Right atrium auricular region (tissue), 2 donors: ENCODE results near the gene PITPNM3. TPM values are rescaled to one million over a fixed set of nuclear protein-coding genes. Genes with fewer than 3 reads are reported as not detected.

Source experiments
- DNase-seq: peaks from one replicate; pipeline ENCODE4 v3.0.0-alpha.2; 2019; ENCODE audit warnings: low spot score
- H3K27ac ChIP-seq, 2 donors: fragments of 200-600 bp; sonication (generic); 1 replicate in 1 of 2; 2 replicates in 1 of 2; pipeline ENCODE4 v1.5.1; 2016 to 2019
- H3K27me3 ChIP-seq, 2 donors: fragments of 200-600 bp; sonication (generic); one replicate each; pipeline versions ENCODE4 v1.5.1 to v1.6.0; 2017 to 2019
- H3K36me3 ChIP-seq: fragments of 200-600 bp; sonication (generic); one replicate; pipeline ENCODE4 v1.5.1; 2016
- H3K4me1 ChIP-seq, 2 donors: fragments of 200-600 bp; sonication (generic); one replicate each; pipeline versions ENCODE4 v1.5.1 to v1.6.0; 2017 to 2019
- H3K4me3 ChIP-seq, 2 donors: fragments of 200-600 bp; sonication (generic); 1 replicate in 1 of 2; 2 replicates in 1 of 2; pipeline ENCODE4 v1.5.1; 2017 to 2019; ENCODE audit warnings: mild to moderate bottlenecking in 1 of 2, moderate library complexity in 1 of 2
- H3K9me3 ChIP-seq, 2 donors: fragments of 200-600 bp; sonication (generic); one replicate each; pipeline ENCODE4 v1.5.1; 2019
- CTCF ChIP-seq, 2 donors: fragments of 200-600 bp; sonication (generic); IDR thresholded peaks; one replicate each; pipeline ENCODE4 v1.5.1; 2019; ENCODE audit warnings: antibody characterized with exemption in 2 of 2
- total RNA-seq, 2 donors: library from RNA; depleted of rRNA; stranded (reverse); fragments of >200 nt; gene quantifications; one replicate each; pipeline ENCODE4 v1.1.0, GENCODE V29; 2016

The PITPNM3 gene
- total RNA-seq, 2 donors from 2014 or later, result 0.56 to 1.2 TPM

- no peak overlapping the region for H3K27ac ChIP-seq
- H3K27me3 ChIP-seq, result no peaks in the 10 kb centered on the region
- TF ChIP-seq CTCF (IDR thresholded peaks at IDR 0.05), result no peak
- no peak for DNase-seq
- no peaks in the 10 kb centered on the region for H3K4me1 ChIP-seq
- no peaks in the 10 kb centered on the region for H3K36me3 ChIP-seq
- H3K9me3 ChIP-seq, result peaks cover 0 to 8% of the 10 kb centered on the region in 2 donors
- H3K4me3 ChIP-seq, result no peak overlapping the region
Measured at GRCh38 chr17:6429266-6429665, 127.1 kb downstream of the PITPNM3 start.

- TF ChIP-seq CTCF (IDR thresholded peaks at IDR 0.05), result no peak
- Histone ChIP-seq H3K4me3 (no peak overlapping the region), H3K27ac (no peak overlapping the region), H3K9me3 (peaks cover 0 to 8% of the 10 kb centered on the region in 2 donors), H3K4me1 (no peaks in the 10 kb centered on the region), H3K36me3 (no peaks in the 10 kb centered on the region), H3K27me3 (no peaks in the 10 kb centered on the region)
- DNase-seq, result no peak
Measured at GRCh38 chr17:6428207-6428965, 128.0 kb downstream of the PITPNM3 start.

GRCh38 chr17:6427279-6427781 lies 129.0 kb downstream of the PITPNM3 start:
- no peaks in the 10 kb centered on the region for H3K27me3 ChIP-seq
- no peak overlapping the region for H3K4me3 ChIP-seq
- no peak overlapping the region for H3K27ac ChIP-seq
- no peaks in the 10 kb centered on the region for H3K36me3 ChIP-seq
- TF ChIP-seq CTCF (IDR thresholded peaks at IDR 0.05), result no peak
- no peaks in the 10 kb centered on the region for H3K4me1 ChIP-seq
- no peak for DNase-seq
- H3K9me3 ChIP-seq, result peaks cover 0 to 8% of the 10 kb centered on the region in 2 donors

GRCh38 chr17:6426356-6427101 lies 129.8 kb downstream of the PITPNM3 start:
- H3K4me3 ChIP-seq, result no peak overlapping the region
- no peaks in the 10 kb centered on the region for H3K27me3 ChIP-seq
- no peaks in the 10 kb centered on the region for H3K4me1 ChIP-seq
- DNase-seq, result no peak
- no peaks in the 10 kb centered on the region for H3K36me3 ChIP-seq
- H3K9me3 ChIP-seq, result peaks cover 0 to 8% of the 10 kb centered on the region in 2 donors
- no peak overlapping the region for H3K27ac ChIP-seq
- no peak for TF ChIP-seq CTCF (IDR thresholded peaks at IDR 0.05)

GRCh38 chr17:6425407-6425806 lies 130.9 kb downstream of the PITPNM3 start:
- DNase-seq, result no peak
- Histone ChIP-seq H3K36me3 (no peaks in the 10 kb centered on the region), H3K27me3 (no peaks in the 10 kb centered on the region), H3K27ac (no peak overlapping the region), H3K4me1 (no peaks in the 10 kb centered on the region), H3K4me3 (no peak overlapping the region), H3K9me3 (no peaks in the 10 kb centered on the region)
- no peak for TF ChIP-seq CTCF (IDR thresholded peaks at IDR 0.05)
